ENCODE data around the gene FBXO31. TPM values are rescaled to one million over a fixed set of nuclear protein-coding genes. Genes with fewer than 3 reads are reported as not detected.
"Not testable (repeated sequence)": the region's sequence is repeated elsewhere in the genome, so short reads cannot be mapped to it uniquely, and the experiment has no call there.

Gene FBXO31
- total RNA-seq, 2 donors from 2014 or later: 25.3 to 36.0 TPM

- Mint-ChIP-seq H3K9me3 (no peaks in the 10 kb centered on the region), H3K27ac (peak overlapping the region; percentile 87 to 88), H3K36me3 (peaks cover 13 to 16% of the 10 kb centered on the region in 2 donors)
- no peak for ATAC-seq
- DNase-seq (ENCODE audit: low spot score in 2 of 2): no peak
Measured at GRCh38 chr16:87344165-87344930, 39.2 kb downstream of the FBXO31 start.

GRCh38 chr16:87343753-87344050 is 39.9 kb downstream of the FBXO31 start:
- ATAC-seq (no peak), DNase-seq (ENCODE audit: low spot score in 2 of 2) (no peak)
- Mint-ChIP-seq H3K36me3 (peaks cover 11 to 22% of the 10 kb centered on the region in 2 donors), H3K9me3 (no peaks in the 10 kb centered on the region), H3K27ac (peak overlapping the region in 1 of 2 donors; percentile 20)

- no peak for DNase-seq (ENCODE audit: low spot score in 2 of 2)
- Mint-ChIP-seq H3K27ac (peak overlapping the region; percentile 20 to 88), H3K9me3 (no peaks in the 10 kb centered on the region), H3K36me3 (peaks cover 11 to 24% of the 10 kb centered on the region in 2 donors)
- no peak for ATAC-seq
Measured at GRCh38 chr16:87342978-87343752, 40.4 kb downstream of the FBXO31 start.

- DNase-seq (ENCODE audit: low spot score in 2 of 2) (no peak), ATAC-seq (no peak)
- Mint-ChIP-seq H3K36me3 (peaks cover 11 to 24% of the 10 kb centered on the region in 2 donors), H3K9me3 (no peaks in the 10 kb centered on the region), H3K27ac (no peak overlapping the region)
Measured at GRCh38 chr16:87342504-87342903, 41.1 kb downstream of the FBXO31 start.

- no peaks in the 10 kb centered on the region for H3K9me3 Mint-ChIP-seq
- no peak for ATAC-seq
- H3K27ac Mint-ChIP-seq: no peak overlapping the region
- peaks cover 5 to 16% of the 10 kb centered on the region in 2 donors for H3K36me3 Mint-ChIP-seq
- no peak for DNase-seq (ENCODE audit: low spot score in 2 of 2)
Measured at GRCh38 chr16:87340198-87340597, 43.4 kb downstream of the FBXO31 start.

GRCh38 chr16:87339724-87340105 is 43.9 kb downstream of the FBXO31 start:
- ATAC-seq: not testable (repeated sequence)
- peaks cover 5 to 16% of the 10 kb centered on the region in 2 donors for H3K36me3 Mint-ChIP-seq

GRCh38 chr16:87339086-87339723 is 44.4 kb downstream of the FBXO31 start:
- ATAC-seq (no peak), DNase-seq (ENCODE audit: low spot score in 2 of 2) (no peak)
- peaks cover 5 to 16% of the 10 kb centered on the region in 2 donors for H3K36me3 Mint-ChIP-seq
- no peaks in the 10 kb centered on the region for H3K9me3 Mint-ChIP-seq
- peak overlapping the region; percentile 28 to 58 for H3K27ac Mint-ChIP-seq

More at GRCh38 chr16:87339724-87340105, 43.9 kb downstream of the FBXO31 start:
- peak overlapping the region in 1 of 2 donors; percentile 28 for H3K27ac Mint-ChIP-seq
- H3K9me3 Mint-ChIP-seq; DNase-seq (ENCODE audit: low spot score in 2 of 2): not testable (repeated sequence)

GRCh38 chr16:87338155-87338765 is 45.3 kb downstream of the FBXO31 start:
- DNase-seq (ENCODE audit: low spot score in 2 of 2) (no peak), ATAC-seq (no peak)
- Mint-ChIP-seq H3K27ac (peak overlapping the region in 1 of 2 donors; percentile 58), H3K9me3 (no peaks in the 10 kb centered on the region), H3K36me3 (peaks cover 5 to 15% of the 10 kb centered on the region in 2 donors)

GRCh38 chr16:87337262-87337771 is 46.3 kb downstream of the FBXO31 start:
- DNase-seq (ENCODE audit: low spot score in 2 of 2): no peak

GRCh38 chr16:87336434-87337240 is 46.9 kb downstream of the FBXO31 start:
- DNase-seq (ENCODE audit: low spot score in 2 of 2) (no peak), ATAC-seq (no peak)
- H3K27ac Mint-ChIP-seq: peak overlapping the region; percentile 44 to 63
- peaks cover 5 to 10% of the 10 kb centered on the region in 2 donors for H3K36me3 Mint-ChIP-seq
- H3K9me3 Mint-ChIP-seq: no peaks in the 10 kb centered on the region

More at GRCh38 chr16:87337262-87337771, 46.3 kb downstream of the FBXO31 start:
- Mint-ChIP-seq H3K27ac (peak overlapping the region in 1 of 2 donors; percentile 44), H3K9me3 (no peaks in the 10 kb centered on the region), H3K36me3 (peaks cover 5 to 10% of the 10 kb centered on the region in 2 donors)
- ATAC-seq: no peak

GRCh38 chr16:87335625-87336433 is 47.7 kb downstream of the FBXO31 start:
- peaks cover 5 to 10% of the 10 kb centered on the region in 2 donors for H3K36me3 Mint-ChIP-seq

GRCh38 chr16:87334651-87335624 is 48.6 kb downstream of the FBXO31 start:
- H3K9me3 Mint-ChIP-seq: no peaks in the 10 kb centered on the region
- no peak for ATAC-seq
- peak overlapping the region in 1 of 2 donors; percentile 67 for H3K27ac Mint-ChIP-seq
- DNase-seq (ENCODE audit: low spot score in 2 of 2): no peak
- H3K36me3 Mint-ChIP-seq: peaks cover 5 to 10% of the 10 kb centered on the region in 2 donors

More at GRCh38 chr16:87335625-87336433, 47.7 kb downstream of the FBXO31 start:
- no peak for DNase-seq (ENCODE audit: low spot score in 2 of 2)
- Mint-ChIP-seq H3K27ac (peak overlapping the region; percentile 63 to 72), H3K9me3 (no peaks in the 10 kb centered on the region)
- ATAC-seq: no peak

GRCh38 chr16:87333581-87334331 is 49.8 kb downstream of the FBXO31 start:
- DNase-seq (ENCODE audit: low spot score in 2 of 2): no peak
- Mint-ChIP-seq H3K36me3 (peaks cover 0 to 2% of the 10 kb centered on the region in 2 donors), H3K27ac (no peak overlapping the region), H3K9me3 (no peaks in the 10 kb centered on the region)
- no peak for ATAC-seq

Measured in activated naive CD4-positive, alpha-beta T cell treated with anti-CD3 and anti-CD28 coated beads, Interleukin-2, amount 50 U/mL, for 72 hours (primary cell).